SK-N-SH treated with all-trans-retinoic acid at 6 μM for 48 hours (cell line): Measurements from ENCODE around the gene SRGN.

Experiments used
- ATAC-seq: fragments of 200-7000 bp; cut with Tn5 transposase; 3 replicates; pipeline ENCODE4 v1.9.1; 2020; ENCODE audit warnings: mild to moderate bottlenecking, moderate library complexity
- ARNTL ChIP-seq: fragments of 450-650 bp; formaldehyde crosslinking; IDR thresholded peaks from 2 replicates; pipeline ENCODE4 v1.5.0; 2020; ENCODE audit warnings: low read depth, mild to moderate bottlenecking, moderate library complexity, borderline replicate concordance
- BACH2 ChIP-seq: fragments of 250-450 bp; sonication (Bioruptor Pico); IDR thresholded peaks from 2 replicates; pipeline ENCODE4 v1.9.0; 2021; ENCODE audit warnings: mild to moderate bottlenecking, borderline replicate concordance
- CSDC2 ChIP-seq: fragments of 250-450 bp; sonication (Bioruptor Pico); IDR thresholded peaks from 2 replicates; pipeline ENCODE4 v1.5.0; 2020; ENCODE audit warnings: mild to moderate bottlenecking, moderate library complexity
- ESRRG ChIP-seq: fragments of 250-450 bp; sonication (Bioruptor Pico); IDR thresholded peaks from 2 replicates; pipeline ENCODE4 v1.6.1; 2021; ENCODE audit warnings: mild to moderate bottlenecking
- GLIS3 ChIP-seq: fragments of 250-450 bp; sonication (Bioruptor Pico); IDR thresholded peaks from 2 replicates; pipeline ENCODE4 v1.5.0; 2020; ENCODE audit warnings: mild to moderate bottlenecking, moderate library complexity
- ISL1 ChIP-seq: fragments of 250-450 bp; sonication (Bioruptor Pico); IDR thresholded peaks from 2 replicates; pipeline ENCODE4 v2.1.2; 2022; ENCODE audit warnings: mild to moderate bottlenecking, moderate library complexity
- OSR1 ChIP-seq: fragments of 250-450 bp; sonication (Bioruptor Pico); IDR thresholded peaks from 2 replicates; pipeline ENCODE4 v1.8.0; 2022; ENCODE audit warnings: moderate library complexity, mild to moderate bottlenecking, inconsistent platforms
- PPARA ChIP-seq: fragments of 250-450 bp; sonication (Bioruptor Pico); IDR thresholded peaks from 2 replicates; pipeline ENCODE4 v1.5.0; 2020; ENCODE audit warnings: mild to moderate bottlenecking, borderline replicate concordance
- RARB ChIP-seq: fragments of 250-450 bp; sonication (Bioruptor Pico); IDR thresholded peaks from 2 replicates; pipeline ENCODE4 v1.8.0; 2021; ENCODE audit warnings: mild to moderate bottlenecking, moderate library complexity
- TCF4 ChIP-seq: fragments of 250-450 bp; sonication (Bioruptor Pico); IDR thresholded peaks from 2 replicates; pipeline ENCODE4 v1.8.0; 2021; ENCODE audit warnings: mild to moderate bottlenecking, moderate library complexity, borderline replicate concordance
- TOX ChIP-seq: fragments of 250-450 bp; sonication (Bioruptor Pico); IDR thresholded peaks from 2 replicates; pipeline ENCODE4 v1.8.0; 2021; ENCODE audit warnings: mild to moderate bottlenecking, moderate library complexity, borderline replicate concordance
- ZC3H10 ChIP-seq: fragments of 250-450 bp; sonication (Bioruptor Pico); IDR thresholded peaks from 2 replicates; pipeline ENCODE4 v1.5.1; 2021; ENCODE audit warnings: mild to moderate bottlenecking, moderate library complexity
- ZFP3 ChIP-seq: fragments of 250-450 bp; sonication (Bioruptor Pico); IDR thresholded peaks from 2 replicates; pipeline ENCODE4 v1.5.0; 2020; ENCODE audit warnings: mild to moderate bottlenecking, moderate library complexity
- ZFP30 ChIP-seq: fragments of 450-650 bp; formaldehyde crosslinking; IDR thresholded peaks from 2 replicates; pipeline ENCODE4 v1.5.0; 2022; ENCODE audit warnings: mild to moderate bottlenecking, moderate library complexity
- ZNF565 ChIP-seq: fragments of 450-650 bp; formaldehyde crosslinking; conservative IDR thresholded peaks from 2 replicates; pipeline ENCODE4 v1.5.0; 2020; ENCODE audit warnings: low read depth, mild to moderate bottlenecking, moderate library complexity
- ZNF70 ChIP-seq: fragments of 450-650 bp; formaldehyde crosslinking; IDR thresholded peaks from 2 replicates; pipeline ENCODE4 v1.5.0; 2020; ENCODE audit warnings: mild to moderate bottlenecking, moderate library complexity
- ZNF8 ChIP-seq: fragments of 450-650 bp; formaldehyde crosslinking; IDR thresholded peaks from 2 replicates; pipeline ENCODE4 v1.5.0; 2020; ENCODE audit warnings: mild to moderate bottlenecking, moderate library complexity
- TF ChIP-seq, protein P1 (sequence below): fragments of 250-450 bp; sonication (Bioruptor Pico); IDR thresholded peaks from 2 replicates; pipeline ENCODE4 v1.5.1; 2020; ENCODE audit warnings: low read depth, mild to moderate bottlenecking, moderate library complexity
- TF ChIP-seq, protein P2 (sequence below): fragments of 250-450 bp; sonication (Bioruptor Pico); IDR thresholded peaks from 2 replicates; pipeline ENCODE4 v1.5.1; 2021; ENCODE audit warnings: mild to moderate bottlenecking, moderate library complexity
- TF ChIP-seq, protein P3 (sequence below): fragments of 250-450 bp; sonication (Bioruptor Pico); IDR thresholded peaks from 2 replicates; pipeline ENCODE4 v1.5.0; 2020; ENCODE audit warnings: mild to moderate bottlenecking, moderate library complexity
- TF ChIP-seq, protein P4 (sequence below): fragments of 250-450 bp; sonication (Bioruptor Pico); IDR thresholded peaks from 2 replicates; pipeline ENCODE4 v1.8.0; 2021; ENCODE audit warnings: low read depth, mild to moderate bottlenecking, moderate library complexity, borderline replicate concordance
- TF ChIP-seq, protein P5 (sequence below): fragments of 250-450 bp; sonication (Bioruptor Pico); IDR thresholded peaks from 2 replicates; pipeline ENCODE4 v1.8.0; 2020; ENCODE audit warnings: mild to moderate bottlenecking, moderate library complexity, borderline replicate concordance

Gene SRGN

DNA sequence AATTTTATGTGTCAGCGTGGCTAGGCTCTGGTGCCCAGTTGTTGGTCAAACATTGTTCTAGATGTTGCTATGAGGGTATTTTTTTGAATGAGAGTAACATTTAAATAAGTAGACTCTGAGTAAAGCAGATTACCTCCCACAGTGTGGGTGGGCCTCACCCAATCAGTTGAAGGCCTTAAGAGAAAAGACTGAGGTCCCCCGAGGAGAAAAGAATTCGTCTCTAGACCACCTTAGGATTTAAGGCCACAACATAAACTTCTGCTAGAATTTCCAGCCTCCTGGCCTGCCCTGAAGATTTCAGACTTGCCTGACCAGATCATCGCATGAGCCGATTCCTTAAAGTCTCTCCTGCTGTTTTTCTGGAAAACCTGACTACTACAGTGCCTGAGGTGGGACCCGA, 45.1 kb upstream of the SRGN start:
- no peak for ATAC-seq
- no peak for TF ChIP-seq ESRRG (CRISPR knock-in tag)
- TF ChIP-seq ARNTL (CRISPR knock-in tag): no peak
- TF ChIP-seq ZNF70: no peak

DNA sequence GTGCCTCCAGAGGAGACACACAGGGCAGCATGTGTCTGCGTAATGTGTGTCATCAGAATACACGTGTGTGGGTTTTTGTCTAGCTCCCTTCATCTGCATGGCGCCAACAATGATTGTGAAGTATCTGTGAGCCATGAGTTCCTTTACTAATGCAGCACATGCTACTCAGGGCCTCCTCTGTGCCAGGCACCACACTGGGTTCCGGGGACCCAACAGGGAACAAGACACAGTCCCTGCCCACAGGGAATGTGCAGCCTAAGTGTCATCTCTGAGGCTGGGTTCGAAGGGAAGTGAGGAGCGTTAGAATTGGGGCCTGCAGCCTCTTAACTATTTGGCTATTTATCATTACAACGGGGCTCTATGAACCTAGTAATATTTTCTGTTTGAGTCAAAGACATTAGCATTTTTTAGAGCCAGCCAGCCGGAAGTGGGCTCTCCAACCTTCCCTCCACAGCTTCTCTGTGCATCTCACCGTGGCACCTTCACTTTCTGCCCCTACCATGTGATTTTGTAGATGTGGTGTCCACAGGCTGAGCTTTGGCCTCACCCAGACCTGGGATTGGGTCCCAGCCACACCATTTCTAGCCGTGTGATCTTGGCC, 43.9 kb upstream of the SRGN start:
- no peak for ATAC-seq
- no peak for TF ChIP-seq ESRRG (CRISPR knock-in tag)
- no peak for TF ChIP-seq RARB
- TF ChIP-seq GLIS3 (CRISPR knock-in tag): no peak
- TF ChIP-seq ZNF70: no peak
- no peak for TF ChIP-seq TCF4 (CRISPR knock-in tag)
- TF ChIP-seq, protein P1, sequence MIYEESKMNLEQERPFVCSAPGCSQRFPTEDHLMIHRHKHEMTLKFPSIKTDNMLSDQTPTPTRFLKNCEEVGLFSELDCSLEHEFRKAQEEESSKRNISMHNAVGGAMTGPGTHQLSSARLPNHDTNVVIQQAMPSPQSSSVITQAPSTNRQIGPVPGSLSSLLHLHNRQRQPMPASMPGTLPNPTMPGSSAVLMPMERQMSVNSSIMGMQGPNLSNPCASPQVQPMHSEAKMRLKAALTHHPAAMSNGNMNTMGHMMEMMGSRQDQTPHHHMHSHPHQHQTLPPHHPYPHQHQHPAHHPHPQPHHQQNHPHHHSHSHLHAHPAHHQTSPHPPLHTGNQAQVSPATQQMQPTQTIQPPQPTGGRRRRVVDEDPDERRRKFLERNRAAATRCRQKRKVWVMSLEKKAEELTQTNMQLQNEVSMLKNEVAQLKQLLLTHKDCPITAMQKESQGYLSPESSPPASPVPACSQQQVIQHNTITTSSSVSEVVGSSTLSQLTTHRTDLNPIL (CRISPR knock-in tag): no peak
- TF ChIP-seq, protein P2, sequence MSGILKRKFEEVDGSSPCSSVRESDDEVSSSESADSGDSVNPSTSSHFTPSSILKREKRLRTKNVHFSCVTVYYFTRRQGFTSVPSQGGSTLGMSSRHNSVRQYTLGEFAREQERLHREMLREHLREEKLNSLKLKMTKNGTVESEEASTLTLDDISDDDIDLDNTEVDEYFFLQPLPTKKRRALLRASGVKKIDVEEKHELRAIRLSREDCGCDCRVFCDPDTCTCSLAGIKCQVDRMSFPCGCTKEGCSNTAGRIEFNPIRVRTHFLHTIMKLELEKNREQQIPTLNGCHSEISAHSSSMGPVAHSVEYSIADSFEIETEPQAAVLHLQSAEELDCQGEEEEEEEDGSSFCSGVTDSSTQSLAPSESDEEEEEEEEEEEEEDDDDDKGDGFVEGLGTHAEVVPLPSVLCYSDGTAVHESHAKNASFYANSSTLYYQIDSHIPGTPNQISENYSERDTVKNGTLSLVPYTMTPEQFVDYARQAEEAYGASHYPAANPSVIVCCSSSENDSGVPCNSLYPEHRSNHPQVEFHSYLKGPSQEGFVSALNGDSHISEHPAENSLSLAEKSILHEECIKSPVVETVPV: no peak
- TF ChIP-seq ARNTL (CRISPR knock-in tag): no peak
- no peak for TF ChIP-seq OSR1
- TF ChIP-seq ZFP3 (CRISPR knock-in tag): no peak
- TF ChIP-seq, protein P3, sequence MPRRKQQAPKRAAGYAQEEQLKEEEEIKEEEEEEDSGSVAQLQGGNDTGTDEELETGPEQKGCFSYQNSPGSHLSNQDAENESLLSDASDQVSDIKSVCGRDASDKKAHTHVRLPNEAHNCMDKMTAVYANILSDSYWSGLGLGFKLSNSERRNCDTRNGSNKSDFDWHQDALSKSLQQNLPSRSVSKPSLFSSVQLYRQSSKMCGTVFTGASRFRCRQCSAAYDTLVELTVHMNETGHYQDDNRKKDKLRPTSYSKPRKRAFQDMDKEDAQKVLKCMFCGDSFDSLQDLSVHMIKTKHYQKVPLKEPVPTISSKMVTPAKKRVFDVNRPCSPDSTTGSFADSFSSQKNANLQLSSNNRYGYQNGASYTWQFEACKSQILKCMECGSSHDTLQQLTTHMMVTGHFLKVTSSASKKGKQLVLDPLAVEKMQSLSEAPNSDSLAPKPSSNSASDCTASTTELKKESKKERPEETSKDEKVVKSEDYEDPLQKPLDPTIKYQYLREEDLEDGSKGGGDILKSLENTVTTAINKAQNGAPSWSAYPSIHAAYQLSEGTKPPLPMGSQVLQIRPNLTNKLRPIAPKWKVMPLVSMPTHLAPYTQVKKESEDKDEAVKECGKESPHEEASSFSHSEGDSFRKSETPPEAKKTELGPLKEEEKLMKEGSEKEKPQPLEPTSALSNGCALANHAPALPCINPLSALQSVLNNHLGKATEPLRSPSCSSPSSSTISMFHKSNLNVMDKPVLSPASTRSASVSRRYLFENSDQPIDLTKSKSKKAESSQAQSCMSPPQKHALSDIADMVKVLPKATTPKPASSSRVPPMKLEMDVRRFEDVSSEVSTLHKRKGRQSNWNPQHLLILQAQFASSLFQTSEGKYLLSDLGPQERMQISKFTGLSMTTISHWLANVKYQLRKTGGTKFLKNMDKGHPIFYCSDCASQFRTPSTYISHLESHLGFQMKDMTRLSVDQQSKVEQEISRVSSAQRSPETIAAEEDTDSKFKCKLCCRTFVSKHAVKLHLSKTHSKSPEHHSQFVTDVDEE (CRISPR knock-in tag): no peak
- TF ChIP-seq TOX (CRISPR knock-in tag): no peak
- TF ChIP-seq ISL1 (CRISPR knock-in tag): no peak
- no peak for TF ChIP-seq ZFP30 (CRISPR knock-in tag)
- no peak for TF ChIP-seq BACH2 (CRISPR knock-in tag)
- TF ChIP-seq ZNF8 (CRISPR knock-in tag): no peak

DNA sequence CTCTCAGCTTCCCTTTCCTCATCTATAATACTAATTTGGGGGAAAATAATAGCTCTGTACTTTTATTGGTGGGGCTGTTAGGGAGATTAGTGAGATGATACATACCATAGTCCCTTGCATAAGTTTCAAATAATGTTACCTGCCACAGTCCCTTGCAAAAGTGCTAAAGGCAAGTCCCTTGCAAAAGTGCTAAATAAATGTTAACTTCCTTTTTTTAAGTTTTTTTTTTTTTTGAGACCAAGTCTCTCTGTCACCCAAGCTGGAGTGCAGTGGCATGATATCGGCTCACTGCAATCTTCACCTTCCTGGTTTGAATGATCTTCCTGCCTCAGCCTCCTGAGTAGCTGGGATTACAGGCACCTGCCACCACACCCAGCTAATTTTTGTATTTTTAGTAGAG, 43.4 kb upstream of the SRGN start:
- no peak for ATAC-seq
- no peak for TF ChIP-seq ZFP30 (CRISPR knock-in tag)
- TF ChIP-seq ZNF8 (CRISPR knock-in tag): no peak
- TF ChIP-seq ZNF70: no peak
- TF ChIP-seq, protein P4, sequence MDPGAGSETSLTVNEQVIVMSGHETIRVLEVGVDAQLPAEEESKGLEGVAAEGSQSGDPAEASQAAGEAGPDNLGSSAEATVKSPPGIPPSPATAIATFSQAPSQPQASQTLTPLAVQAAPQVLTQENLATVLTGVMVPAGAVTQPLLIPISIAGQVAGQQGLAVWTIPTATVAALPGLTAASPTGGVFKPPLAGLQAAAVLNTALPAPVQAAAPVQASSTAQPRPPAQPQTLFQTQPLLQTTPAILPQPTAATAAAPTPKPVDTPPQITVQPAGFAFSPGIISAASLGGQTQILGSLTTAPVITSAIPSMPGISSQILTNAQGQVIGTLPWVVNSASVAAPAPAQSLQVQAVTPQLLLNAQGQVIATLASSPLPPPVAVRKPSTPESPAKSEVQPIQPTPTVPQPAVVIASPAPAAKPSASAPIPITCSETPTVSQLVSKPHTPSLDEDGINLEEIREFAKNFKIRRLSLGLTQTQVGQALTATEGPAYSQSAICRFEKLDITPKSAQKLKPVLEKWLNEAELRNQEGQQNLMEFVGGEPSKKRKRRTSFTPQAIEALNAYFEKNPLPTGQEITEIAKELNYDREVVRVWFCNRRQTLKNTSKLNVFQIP (CRISPR knock-in tag): no peak
- no peak for TF ChIP-seq TOX (CRISPR knock-in tag)
- no peak for TF ChIP-seq BACH2 (CRISPR knock-in tag)
- no peak for TF ChIP-seq OSR1
- TF ChIP-seq ISL1 (CRISPR knock-in tag): no peak
- TF ChIP-seq GLIS3 (CRISPR knock-in tag): no peak
- no peak for TF ChIP-seq CSDC2 (CRISPR knock-in tag)
- TF ChIP-seq ARNTL (CRISPR knock-in tag): no peak
- TF ChIP-seq, protein P1 (CRISPR knock-in tag): no peak
- TF ChIP-seq, protein P5, sequence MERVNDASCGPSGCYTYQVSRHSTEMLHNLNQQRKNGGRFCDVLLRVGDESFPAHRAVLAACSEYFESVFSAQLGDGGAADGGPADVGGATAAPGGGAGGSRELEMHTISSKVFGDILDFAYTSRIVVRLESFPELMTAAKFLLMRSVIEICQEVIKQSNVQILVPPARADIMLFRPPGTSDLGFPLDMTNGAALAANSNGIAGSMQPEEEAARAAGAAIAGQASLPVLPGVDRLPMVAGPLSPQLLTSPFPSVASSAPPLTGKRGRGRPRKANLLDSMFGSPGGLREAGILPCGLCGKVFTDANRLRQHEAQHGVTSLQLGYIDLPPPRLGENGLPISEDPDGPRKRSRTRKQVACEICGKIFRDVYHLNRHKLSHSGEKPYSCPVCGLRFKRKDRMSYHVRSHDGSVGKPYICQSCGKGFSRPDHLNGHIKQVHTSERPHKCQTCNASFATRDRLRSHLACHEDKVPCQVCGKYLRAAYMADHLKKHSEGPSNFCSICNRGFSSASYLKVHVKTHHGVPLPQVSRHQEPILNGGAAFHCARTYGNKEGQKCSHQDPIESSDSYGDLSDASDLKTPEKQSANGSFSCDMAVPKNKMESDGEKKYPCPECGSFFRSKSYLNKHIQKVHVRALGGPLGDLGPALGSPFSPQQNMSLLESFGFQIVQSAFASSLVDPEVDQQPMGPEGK (CRISPR knock-in tag): no peak
- no peak for TF ChIP-seq ZC3H10 (CRISPR knock-in tag)
- TF ChIP-seq PPARA: no peak
- no peak for TF ChIP-seq ZNF565 (CRISPR knock-in tag)
